OCI-M1 (cell line): ENCODE data around the gene DDX20.

Source experiments
- DNase-seq: peaks from one replicate; lab custom pipeline; 2025; lab: John Stamatoyannopoulos, UW

The DDX20 gene, protein sequence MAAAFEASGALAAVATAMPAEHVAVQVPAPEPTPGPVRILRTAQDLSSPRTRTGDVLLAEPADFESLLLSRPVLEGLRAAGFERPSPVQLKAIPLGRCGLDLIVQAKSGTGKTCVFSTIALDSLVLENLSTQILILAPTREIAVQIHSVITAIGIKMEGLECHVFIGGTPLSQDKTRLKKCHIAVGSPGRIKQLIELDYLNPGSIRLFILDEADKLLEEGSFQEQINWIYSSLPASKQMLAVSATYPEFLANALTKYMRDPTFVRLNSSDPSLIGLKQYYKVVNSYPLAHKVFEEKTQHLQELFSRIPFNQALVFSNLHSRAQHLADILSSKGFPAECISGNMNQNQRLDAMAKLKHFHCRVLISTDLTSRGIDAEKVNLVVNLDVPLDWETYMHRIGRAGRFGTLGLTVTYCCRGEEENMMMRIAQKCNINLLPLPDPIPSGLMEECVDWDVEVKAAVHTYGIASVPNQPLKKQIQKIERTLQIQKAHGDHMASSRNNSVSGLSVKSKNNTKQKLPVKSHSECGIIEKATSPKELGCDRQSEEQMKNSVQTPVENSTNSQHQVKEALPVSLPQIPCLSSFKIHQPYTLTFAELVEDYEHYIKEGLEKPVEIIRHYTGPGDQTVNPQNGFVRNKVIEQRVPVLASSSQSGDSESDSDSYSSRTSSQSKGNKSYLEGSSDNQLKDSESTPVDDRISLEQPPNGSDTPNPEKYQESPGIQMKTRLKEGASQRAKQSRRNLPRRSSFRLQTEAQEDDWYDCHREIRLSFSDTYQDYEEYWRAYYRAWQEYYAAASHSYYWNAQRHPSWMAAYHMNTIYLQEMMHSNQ

DNA sequence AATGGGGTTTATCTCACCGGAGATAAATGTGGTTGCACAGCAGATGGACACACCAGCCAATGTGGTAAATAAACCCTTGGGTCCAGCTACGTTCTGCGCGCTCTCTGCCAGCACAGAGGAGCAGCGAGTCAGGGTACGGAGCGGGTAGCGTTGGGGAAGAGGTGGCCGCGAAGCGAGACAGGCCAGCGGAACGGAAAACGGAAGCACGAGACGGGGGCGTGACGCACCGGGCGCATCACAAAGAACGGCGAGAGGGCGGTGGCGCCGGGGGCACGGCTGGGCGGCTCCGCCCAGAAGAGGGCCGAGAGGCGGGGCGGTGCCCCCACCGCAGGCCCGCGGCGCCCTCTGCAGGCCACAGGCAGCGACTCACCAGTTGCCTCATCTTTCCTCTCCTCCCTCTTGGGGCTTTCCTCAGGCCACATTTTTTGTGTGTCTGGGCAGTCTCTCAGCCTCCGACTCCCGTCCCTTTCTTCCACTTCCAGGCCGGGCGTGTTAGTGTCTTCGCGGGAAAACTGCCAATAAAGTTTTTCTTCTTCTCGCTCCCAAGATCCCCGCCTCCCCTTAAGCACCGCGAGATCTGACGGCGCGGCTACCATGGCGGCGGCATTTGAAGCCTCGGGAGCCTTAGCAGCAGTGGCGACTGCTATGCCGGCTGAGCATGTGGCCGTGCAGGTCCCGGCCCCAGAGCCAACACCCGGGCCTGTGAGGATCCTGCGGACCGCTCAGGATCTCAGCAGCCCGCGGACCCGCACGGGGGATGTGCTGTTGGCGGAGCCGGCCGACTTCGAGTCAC, at the start of gene DDX20:
TSS of gene DDX20 (plus strand) at position 571 of the 793 bp plus-strand sequence. CDS start at position 595, 24 bp downstream.
- peak; percentile 97 for DNase-seq

DNA sequence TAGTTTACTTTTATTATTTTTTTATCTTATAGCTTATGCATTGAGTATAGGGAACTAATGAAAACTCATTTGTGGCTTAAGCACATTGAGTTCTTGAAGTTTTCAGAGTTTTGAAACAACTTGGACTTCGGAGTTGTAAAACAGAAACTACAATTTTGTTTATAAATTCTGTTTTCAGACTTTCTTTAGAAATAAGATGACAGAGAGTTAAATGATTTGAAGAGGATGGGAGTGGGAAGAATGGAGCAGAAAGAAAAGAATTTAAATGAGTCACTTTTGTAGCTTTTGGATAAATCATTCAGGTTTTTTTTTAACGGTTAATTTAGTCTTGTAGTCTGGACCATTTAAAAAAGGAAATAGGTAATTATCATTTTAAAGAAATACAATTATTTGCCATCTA, 48.8 kb upstream of the DDX20 start:
- no peak for DNase-seq

DNA sequence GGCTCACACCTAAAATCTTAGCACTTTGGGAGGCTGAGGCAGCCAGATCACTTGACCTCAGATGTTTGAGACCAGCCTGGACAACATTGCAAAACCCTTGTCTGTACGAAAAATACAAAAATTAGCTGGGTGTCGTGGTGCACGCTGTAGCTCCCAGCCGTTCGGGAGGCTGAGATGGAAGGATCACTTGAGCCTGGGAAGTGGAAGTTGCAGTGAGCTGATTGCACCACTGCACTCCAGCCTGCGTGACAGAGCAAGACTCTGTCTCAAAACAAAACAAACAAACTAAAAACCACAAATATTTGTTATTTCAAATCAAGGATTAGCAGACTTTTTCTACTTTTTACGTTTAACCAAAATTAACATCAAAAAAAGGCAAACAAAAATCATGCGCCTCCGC, 47.8 kb upstream of the DDX20 start:
- DNase-seq = no peak

DNA sequence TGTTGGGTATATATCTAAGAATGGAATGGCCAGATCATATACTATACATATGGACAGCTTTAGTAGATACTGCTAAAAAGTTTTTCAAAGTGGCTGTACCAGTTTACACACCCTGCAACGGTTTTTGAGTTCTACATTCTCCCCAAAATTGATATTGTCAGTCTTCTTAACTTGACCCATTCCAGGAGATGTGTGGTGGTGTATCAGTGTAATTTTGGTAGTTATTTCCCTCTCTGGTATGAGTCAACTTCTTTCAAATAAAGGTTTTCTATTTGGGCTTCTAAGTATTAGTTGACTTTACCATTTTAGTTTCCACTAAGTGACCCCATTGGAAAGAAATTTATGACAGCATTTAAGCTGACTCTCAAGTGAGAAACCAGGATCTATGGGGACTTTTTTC, 45.7 kb upstream of the DDX20 start:
- no peak for DNase-seq

DNA sequence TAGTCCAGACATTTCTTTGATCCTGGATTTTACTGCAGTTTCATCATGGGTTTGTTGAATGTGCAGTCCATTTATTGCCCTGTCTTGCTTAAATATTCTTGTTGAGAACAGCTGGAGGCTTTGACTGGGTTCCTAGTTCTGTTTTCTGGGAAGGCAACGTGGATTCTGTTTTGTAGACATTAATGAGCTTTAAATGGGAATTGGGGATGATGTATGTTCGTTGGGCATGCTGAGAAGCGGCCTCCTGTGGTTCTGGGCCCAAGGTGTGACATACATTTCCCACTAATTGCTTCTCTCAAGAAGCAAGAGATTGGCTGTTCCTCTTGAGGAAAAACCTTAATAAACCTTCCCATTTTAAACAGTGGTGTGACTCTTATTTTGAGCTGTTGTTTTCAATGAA, 39.4 kb upstream of the DDX20 start:
- DNase-seq = no peak

DNA sequence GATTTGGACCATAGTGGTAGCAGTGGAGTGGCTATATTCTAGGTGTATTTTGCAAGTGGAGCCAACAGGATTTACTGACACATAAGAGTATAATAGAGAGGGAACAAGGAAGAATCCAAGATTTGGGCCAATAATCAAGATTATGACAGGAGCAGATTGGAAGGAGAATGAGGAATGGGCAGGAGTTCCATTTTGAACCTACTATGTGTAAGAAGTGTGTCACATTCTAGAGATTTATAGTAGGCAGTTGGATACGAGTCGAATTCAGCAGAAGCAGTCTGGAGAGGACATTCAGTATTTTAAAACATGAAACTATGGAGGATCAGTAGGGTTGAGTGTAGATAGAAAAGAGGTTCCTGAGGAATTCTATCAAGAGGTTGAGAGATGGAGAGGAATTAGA, 38.3 kb upstream of the DDX20 start:
- no peak for DNase-seq

DNA sequence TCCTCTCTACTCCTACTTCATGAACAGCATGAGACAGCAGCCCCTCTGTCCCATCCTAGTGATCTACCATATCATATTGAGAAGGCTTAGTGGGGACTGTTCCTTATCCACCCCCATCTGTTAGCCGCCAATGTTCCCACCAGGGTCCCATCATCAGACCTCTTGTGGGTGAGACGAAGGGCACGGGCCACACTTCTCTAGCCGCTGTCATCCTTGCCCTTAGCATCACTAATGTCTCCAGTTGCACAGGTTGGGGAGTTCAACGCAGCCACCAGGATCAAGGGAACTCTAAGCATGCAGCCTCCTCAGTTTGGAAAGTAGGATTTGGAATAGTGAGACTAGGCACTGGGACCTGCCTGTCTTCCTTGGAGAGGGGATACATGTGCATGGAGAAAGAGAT, 36.6 kb upstream of the DDX20 start:
- DNase-seq = no peak

DNA sequence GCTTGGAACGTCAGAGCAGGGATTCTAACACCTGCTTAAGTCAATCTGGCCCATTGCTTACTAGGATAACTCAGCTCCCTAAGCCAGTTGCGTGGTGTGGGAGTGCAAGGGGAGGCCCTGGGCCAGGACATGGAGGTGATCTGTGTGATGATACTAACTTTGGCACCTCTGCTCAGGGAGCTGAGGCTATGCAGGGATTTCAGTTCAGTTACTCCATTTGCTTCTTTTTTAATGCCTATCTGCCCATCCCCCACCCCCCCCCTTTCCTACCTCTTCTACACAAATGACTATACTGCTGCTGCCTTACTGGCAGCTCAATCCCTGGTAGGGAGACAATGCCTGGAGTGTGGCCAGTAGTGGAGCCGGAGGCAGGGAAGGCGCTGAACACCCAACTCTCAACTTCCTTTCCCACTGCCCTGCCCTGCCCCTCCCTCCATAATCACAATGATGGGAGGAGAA, 36.0 kb upstream of the DDX20 start:
- DNase-seq = no peak

DNA sequence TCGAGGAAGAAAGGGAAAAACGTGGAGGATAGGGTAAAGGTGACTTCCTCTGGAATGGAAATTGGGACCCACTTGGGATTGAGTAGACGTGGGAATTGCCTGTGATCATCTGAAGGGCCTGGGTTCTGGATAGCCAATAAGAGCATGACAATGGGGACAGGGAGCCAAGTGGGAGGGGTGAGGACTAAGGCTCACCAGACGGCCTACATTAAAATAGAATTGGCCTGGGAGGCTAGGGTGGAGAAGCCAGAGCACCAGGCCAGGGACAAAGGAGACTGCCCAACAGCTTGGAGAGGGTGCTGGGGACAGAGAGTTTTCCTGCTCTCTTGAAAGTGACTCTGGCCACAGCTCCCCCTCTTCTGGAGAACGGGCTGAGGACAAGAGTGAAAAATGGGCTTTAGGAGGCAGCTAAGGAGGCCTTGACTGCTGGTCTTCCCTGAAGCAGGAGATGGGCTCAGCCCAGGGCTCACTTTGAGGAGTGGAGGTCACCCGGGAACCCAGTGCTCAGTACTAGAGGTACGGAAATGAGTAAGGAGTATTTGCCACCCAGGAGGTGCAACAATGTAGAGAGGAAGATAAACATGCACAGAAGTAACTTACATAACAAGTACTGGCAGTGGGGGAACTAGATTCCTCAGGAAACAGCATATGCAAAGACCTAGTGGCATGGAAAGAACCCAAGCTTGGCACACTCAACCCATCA, 35.3 kb upstream of the DDX20 start:
- no peak for DNase-seq

DNA sequence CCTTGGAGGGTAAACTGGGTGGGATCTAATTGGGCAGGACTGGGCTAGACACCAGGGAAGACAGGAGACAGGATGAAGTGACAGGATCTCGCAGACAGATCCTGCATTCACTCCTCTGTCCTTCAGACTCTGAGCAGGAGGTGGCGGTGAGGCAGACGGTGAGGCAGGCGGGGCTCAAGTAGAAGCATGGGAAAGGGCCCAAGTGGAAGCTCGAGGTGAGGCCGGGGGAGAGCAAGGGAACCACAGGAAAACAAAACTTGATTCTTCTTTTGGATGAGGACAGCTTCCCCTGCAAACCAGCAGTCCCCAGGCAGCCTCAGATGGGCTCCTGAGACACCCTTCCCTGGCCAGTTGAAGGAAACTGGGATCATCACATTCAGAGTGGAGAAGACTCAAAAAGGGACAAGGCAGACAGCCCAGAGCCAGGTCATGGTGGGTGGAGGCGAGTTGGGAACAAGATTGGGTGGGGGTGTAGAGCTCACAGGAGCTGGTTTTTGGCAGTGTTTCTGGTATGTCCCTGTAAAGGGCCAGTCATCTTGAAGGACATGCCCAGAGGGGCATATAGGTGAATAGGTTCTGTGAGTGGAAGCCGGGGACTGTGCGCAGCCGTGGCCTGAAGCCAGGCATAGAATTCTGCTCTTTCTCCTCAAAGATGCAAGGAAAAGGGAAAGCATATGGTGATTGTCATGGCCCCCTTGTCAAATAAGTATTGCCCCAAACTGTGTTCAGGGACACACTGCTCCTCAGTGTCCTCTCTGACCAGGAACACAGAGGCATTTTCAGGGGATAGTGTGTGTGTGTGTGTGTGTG, 34.5 kb upstream of the DDX20 start:
- no peak for DNase-seq

DNA sequence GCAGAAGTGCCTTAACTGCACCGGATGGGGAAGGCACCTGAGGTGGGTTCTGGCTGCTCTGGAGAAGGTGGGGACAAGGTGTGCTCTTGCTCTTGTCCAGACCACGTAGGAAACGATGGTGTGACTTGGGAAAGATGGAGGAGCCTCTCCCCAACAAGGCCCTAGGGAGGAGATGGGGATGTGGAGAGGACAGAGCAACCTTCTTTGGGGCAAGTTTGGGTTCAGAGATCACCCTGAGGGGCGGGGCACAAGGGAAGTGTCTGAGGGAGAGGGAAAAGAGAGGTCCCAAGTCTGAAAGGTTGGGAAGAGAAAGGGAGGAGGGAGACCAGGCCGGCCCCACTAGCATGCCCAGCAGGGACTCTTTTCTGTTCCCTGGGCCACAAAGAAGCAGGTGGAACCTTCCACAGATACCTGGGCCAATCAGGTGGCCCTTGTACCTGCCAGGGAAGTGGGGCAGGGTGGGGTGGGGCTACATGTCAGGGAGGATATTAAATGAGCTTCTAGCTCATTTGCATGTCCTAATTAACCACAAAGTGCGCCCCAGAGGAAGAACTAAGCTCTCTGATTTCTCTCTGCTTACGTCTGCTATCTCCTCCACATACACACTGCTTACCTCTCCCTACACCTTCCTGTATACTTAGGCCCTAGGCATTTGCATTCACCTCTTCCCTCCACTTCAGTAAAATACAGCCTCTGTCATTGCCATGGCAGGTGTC, 32.5 kb upstream of the DDX20 start:
- no peak for DNase-seq

DNA sequence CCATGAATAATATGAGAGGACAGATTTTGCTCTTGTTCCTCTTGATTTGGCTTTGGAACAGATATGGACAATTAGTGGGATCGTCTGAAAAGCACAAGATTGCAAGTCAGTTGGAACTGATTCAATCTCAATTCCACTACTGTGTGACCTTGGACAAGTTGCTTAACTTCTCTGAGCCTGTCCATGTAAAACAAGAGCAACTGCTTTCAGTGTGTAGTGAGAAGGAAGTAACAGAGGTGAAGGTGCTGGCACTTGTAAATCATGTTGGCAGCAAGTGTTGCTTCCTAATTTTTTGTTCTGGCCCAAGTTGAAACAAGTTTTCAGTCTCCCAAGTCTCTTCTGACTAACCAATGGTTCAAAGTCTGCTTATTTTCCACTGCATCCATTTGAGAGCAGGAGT, 31.8 kb upstream of the DDX20 start:
- no peak for DNase-seq

DNA sequence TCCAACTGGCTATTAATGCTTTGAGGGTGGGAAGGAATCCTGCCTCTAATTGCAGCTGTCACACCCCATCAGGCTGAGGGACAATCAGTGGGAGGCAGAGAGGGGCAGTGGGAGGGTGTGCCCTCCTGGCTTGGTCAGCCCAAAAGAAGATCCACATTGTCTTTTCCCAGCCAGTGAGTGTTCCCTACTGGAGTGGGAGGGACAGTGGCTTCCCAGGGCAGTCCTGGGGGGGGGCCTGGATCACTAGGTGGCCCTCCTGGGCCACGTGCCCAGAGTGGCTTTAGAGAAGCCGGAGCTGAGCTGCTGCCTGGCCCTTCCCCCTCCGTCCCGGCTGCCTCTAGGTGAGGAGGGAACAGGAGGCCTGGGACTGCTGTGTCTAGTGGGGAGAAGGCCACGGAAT, 30.5 kb upstream of the DDX20 start:
- no peak for DNase-seq

DNA sequence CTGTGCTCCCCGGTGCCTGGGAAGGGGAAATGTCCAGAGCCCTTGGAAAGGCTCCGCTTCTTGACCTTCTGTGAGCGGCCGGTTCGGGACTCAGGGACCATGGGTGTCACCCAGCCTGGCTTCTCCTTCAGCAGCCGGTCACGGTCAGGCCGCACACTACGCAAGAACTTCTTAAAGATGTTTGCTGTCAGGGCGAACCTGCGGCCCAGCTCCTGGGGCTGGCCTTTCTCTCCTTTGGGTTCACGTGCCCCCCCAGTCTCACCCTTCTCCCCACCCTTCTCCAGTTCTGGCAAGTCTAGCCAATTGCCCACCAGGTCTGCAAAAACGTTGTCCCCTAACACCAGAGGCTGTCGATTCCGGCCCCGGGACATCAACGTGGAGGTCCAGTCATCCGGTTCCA, 28.6 kb upstream of the DDX20 start:
- no peak for DNase-seq

DNA sequence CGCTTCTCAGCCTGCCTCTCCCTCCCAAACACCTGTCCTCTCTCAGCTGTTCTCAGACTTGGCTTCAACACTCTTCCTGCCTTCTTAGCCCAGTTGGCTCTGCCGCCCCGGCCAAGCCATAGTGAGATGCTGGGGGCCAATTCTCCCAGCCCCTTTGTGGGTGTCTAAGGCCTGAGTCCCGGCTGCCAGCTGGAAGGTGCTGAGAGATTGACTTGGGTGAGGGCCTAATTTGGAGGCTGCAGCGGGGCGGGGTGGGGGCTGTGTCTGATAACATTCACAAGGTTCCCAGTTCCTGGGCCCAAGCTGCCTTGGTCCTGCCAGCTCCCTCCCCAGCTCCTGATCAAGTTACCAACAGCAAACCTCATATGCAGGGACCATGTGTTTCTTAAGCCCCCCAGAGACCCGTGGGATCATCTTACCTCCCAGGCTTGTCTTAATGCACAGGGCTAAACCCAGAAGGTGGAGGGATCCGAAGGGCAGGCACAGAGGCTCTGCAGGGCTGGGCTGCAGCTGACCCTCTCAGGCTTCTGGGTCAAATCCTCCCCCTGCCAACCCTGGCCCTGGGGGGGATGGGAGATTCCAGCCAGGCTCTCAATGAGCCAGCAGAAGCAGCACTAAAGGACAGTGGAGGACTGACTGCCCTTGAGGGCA, 26.3 kb upstream of the DDX20 start:
- DNase-seq = no peak

DNA sequence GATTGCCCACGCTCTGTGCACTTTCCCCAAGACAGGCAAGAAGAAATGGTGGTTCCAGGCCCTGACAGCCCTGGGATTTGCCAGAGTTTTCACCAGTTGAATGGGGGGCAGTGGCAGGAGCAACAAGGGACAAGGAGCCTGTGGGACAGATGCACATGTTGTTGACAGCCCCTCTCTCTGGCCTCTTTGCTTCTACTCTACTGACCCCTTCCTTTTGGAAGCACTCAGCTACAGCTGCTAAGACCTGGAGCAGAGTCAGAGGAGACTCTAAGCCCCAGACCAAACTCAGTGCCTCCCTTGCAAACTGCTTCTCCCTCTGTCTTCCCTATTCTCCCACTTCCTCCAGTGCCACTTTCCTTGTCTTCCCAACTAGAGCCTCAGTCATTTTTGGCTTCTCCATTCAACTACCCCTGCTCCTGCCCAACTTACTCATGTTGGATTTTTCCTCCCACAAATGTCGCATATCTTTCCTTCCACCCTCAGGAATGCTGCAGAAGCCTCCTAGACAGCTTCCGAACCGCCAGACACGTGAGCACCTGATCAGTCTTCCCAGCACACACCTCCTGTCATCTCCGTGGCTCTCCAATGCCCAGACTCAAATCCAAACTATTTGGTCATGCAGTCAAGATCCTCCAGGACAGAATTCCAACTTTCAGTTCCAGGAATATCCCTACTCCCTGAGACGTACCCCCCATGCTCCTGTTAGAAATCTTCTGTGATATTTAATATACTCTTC, 25.6 kb upstream of the DDX20 start:
- no peak for DNase-seq

DNA sequence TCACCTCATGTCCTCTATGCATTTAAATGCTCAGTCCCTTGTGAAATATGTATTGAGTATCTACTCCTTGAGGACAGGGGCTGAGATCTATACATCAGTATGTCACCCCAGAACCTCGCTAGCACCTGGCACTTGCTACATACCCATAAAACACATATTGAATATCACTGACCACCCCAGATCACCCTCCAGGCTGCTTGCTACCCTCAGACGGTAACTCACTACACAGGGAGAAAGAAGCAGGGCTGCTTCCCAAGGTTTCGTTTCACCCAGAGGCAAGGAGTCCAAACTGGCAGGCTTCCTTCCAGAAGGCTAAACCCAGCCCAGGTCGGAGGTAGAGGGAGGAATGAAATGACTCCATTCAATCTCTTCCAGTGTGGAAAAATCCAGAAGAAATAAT, 25.0 kb upstream of the DDX20 start:
- no peak for DNase-seq

DNA sequence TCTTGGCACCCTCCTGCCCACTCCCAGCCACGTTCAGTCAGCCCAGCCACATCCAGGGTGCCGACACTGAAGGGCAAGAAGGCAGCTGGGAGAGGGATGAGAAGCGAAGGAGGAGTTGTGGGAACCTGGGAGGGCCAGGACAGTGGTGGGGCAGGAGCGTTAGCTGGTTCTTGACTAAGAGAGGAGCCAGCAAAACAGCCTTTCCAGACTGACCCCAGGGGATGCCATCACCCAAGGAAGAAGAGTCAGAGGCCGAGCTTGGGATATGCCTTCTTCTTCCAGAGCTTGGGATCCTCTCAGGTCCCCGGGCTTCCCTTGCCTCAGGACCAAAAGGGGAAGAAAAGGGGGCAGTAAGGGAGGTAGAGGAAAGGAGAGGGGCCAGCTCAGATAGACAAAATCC, 23.7 kb upstream of the DDX20 start:
- no peak for DNase-seq

DNA sequence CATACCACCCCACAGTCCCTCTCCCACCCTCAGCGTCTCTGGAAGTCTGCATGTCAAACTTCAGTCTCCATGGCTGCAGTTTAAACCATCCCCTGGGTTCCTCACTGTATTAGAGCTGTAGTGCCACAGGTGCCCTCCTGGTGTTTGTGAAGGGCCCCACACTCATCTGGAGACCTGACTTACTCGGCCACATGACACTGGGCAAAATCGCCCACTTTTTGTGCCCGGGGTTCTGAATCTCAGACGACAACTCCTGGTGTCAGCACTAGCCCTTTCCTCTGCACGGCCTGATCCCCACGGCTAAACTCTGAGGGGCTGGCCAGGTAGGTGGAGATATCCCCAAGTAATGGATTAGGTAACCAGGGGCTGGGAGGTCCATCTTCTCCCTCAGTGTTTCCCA, 23.0 kb upstream of the DDX20 start:
- no peak for DNase-seq
